CD14-positive monocyte (primary cell): ENCODE measurements around the gene MKRN2OS. TPM values are rescaled to one million over a fixed set of nuclear protein-coding genes. Genes with fewer than 3 reads are reported as not detected.
A peak's percentile ranks its signal among the peaks of the same experiment; 100 is the strongest.

Experiments
- DNase-seq, 3 donors: peaks; one replicate each; pipeline ENCODE4 v3.0.0-alpha.2; 2011 to 2022
- H2AFZ ChIP-seq: 2 replicates; pipeline ENCODE4 v1.6.0; 2012; ENCODE audit warnings: mild to moderate bottlenecking, low read depth, low read length, inconsistent platforms; ENCODE audit not compliant: insufficient read depth, poor library complexity, severe bottlenecking
- H3K27ac ChIP-seq, 2 donors: 1 replicate in 1 of 2; 2 replicates in 1 of 2; pipeline ENCODE4 v1.5.1; 2012 to 2013; ENCODE audit warnings: low read length in 2 of 2, control low read depth in 1 of 2, inconsistent platforms in 1 of 2, low read depth in 1 of 2, mild to moderate bottlenecking in 1 of 2
- H3K27me3 ChIP-seq, 2 donors: one replicate each; pipeline versions ENCODE4 v1.6.0 to v1.6.1; 2011 to 2013; ENCODE audit warnings: low read length in 2 of 2; ENCODE audit not compliant: control insufficient read depth in 2 of 2, insufficient read depth in 2 of 2
- H3K36me3 ChIP-seq, 2 donors: replicated peaks in 1 of 2; 1 replicate in 1 of 2; 2 replicates in 1 of 2; pipeline versions ENCODE4 v1.5.1 to v1.6.1; 2012 to 2013; ENCODE audit warnings: low read length in 2 of 2, control low read depth in 1 of 2, inconsistent platforms in 1 of 2, mild to moderate bottlenecking in 1 of 2; ENCODE audit not compliant: insufficient read depth in 2 of 2, control insufficient read depth in 1 of 2
- H3K4me1 ChIP-seq, 2 donors: 1 replicate in 1 of 2; 2 replicates in 1 of 2; pipeline versions ENCODE4 v1.5.1 to v1.6.1; 2012 to 2013; ENCODE audit warnings: low read length in 2 of 2, control low read depth in 1 of 2, inconsistent platforms in 1 of 2, mild to moderate bottlenecking in 1 of 2, moderate library complexity in 1 of 2; ENCODE audit not compliant: insufficient read depth in 2 of 2, control insufficient read depth in 1 of 2
- H3K4me2 ChIP-seq: replicated peaks from 2 replicates; pipeline ENCODE3; 2012; ENCODE audit warnings: low read length, moderate library complexity, mild to moderate bottlenecking; ENCODE audit not compliant: poor library complexity, severe bottlenecking; ENCODE audit errors: extremely low read depth
- H3K4me3 ChIP-seq, 3 experiments: fragments of 200-600 bp in 1 of 3; sonication (generic) in 1 of 3; replicated peaks in 1 of 3; 1 replicate in 2 of 3; 2 replicates in 1 of 3; pipeline ENCODE4 v1.5.1; 2011 to 2013; ENCODE audit warnings: low read length in 3 of 3, mild to moderate bottlenecking in 3 of 3, control low read depth in 2 of 3, low read depth in 2 of 3, inconsistent platforms in 1 of 3, moderate library complexity in 1 of 3
- H3K79me2 ChIP-seq: 2 replicates; pipeline ENCODE4 v1.6.0; 2012; ENCODE audit warnings: mild to moderate bottlenecking, control low read depth, inconsistent platforms, low read length, moderate library complexity; ENCODE audit not compliant: insufficient read depth
- H3K9ac ChIP-seq: 2 replicates; pipeline ENCODE4 v1.6.0; 2017; ENCODE audit warnings: low read length, mild to moderate bottlenecking; ENCODE audit not compliant: insufficient read depth, poor library complexity, severe bottlenecking
- H3K9me3 ChIP-seq, 2 donors: replicated peaks in 1 of 2; 1 replicate in 1 of 2; 2 replicates in 1 of 2; pipeline versions ENCODE4 v1.5.1 to v1.6.1; 2012 to 2013; ENCODE audit warnings: low read length in 2 of 2, control low read depth in 1 of 2; ENCODE audit not compliant: control insufficient read depth in 1 of 2, insufficient read depth in 1 of 2
- H4K20me1 ChIP-seq: 2 replicates; pipeline ENCODE4 v1.6.0; 2012; ENCODE audit warnings: mild to moderate bottlenecking, low read length, control low read depth, moderate library complexity; ENCODE audit not compliant: insufficient read depth
- H3K27ac Mint-ChIP-seq, 7 donors: one replicate each; pipeline ENCODE4 v1.8.0; 2020; ENCODE audit warnings: mild to moderate bottlenecking in 7 of 7, mixed read lengths in 7 of 7, moderate library complexity in 6 of 7, inconsistent platforms in 2 of 7
- H3K27me3 Mint-ChIP-seq, 3 donors: one replicate each; pipeline ENCODE4 v1.8.0; 2021 to 2022; ENCODE audit warnings: low read depth in 3 of 3, mild to moderate bottlenecking in 3 of 3, mixed read lengths in 3 of 3, moderate library complexity in 3 of 3, inconsistent platforms in 1 of 3
- H3K36me3 Mint-ChIP-seq, 2 donors: one replicate each; pipeline ENCODE4 v1.8.0; 2020; ENCODE audit warnings: mixed read lengths in 2 of 2, inconsistent platforms in 1 of 2, mild to moderate bottlenecking in 1 of 2
- H3K4me1 Mint-ChIP-seq: one replicate; pipeline ENCODE4 v1.8.0; 2020; ENCODE audit warnings: mild to moderate bottlenecking, mixed read lengths
- H3K4me3 Mint-ChIP-seq, 2 donors: one replicate each; pipeline ENCODE4 v1.8.0; 2020; ENCODE audit warnings: mild to moderate bottlenecking in 2 of 2, mixed read lengths in 2 of 2, moderate library complexity in 1 of 2
- H3K9me3 Mint-ChIP-seq, 7 donors: one replicate each; pipeline ENCODE4 v1.8.0; 2020 to 2022; ENCODE audit warnings: mixed read lengths in 7 of 7, mild to moderate bottlenecking in 6 of 7, moderate library complexity in 6 of 7, inconsistent platforms in 2 of 7
- CTCF ChIP-seq: fragments of 200-600 bp; IDR thresholded peaks from one replicate; pipeline ENCODE4 v1.8.0; 2022; ENCODE audit warnings: antibody characterized with exemption, mild to moderate bottlenecking
- WGBS: methylation state at CpG from one replicate; pipeline ENCODE4 v1.1.5; 2013; ENCODE audit warnings: missing lambda C conversion rate; ENCODE audit not compliant: insufficient coverage; 5-methylcytosine and 5-hydroxymethylcytosine counted together
- intact Hi-C, 2 donors: fragments of 100-400 bp; cut with micrococcal nuclease; formaldehyde crosslinking; loops; one replicate each; pipeline versions ENCODE4 v1.15.0 to v1.15.1; 2023
- polyA plus RNA-seq, 3 donors: library from polyadenylated mRNA; depleted of rRNA in 1 of 3; unstranded in 2 of 3; stranded (reverse) in 1 of 3; fragments of 300-500 nt in 2 of 3; fragments of >200 nt in 1 of 3; fragmentation: Illumina TruSeq in 2 of 3; gene quantifications; 1 replicate in 2 of 3; 2 replicates in 1 of 3; pipeline ENCODE4 v1.2.3, GENCODE V29; 2012 to 2021

Gene MKRN2OS
- polyA plus RNA-seq, 3 donors: not detected

DNA sequence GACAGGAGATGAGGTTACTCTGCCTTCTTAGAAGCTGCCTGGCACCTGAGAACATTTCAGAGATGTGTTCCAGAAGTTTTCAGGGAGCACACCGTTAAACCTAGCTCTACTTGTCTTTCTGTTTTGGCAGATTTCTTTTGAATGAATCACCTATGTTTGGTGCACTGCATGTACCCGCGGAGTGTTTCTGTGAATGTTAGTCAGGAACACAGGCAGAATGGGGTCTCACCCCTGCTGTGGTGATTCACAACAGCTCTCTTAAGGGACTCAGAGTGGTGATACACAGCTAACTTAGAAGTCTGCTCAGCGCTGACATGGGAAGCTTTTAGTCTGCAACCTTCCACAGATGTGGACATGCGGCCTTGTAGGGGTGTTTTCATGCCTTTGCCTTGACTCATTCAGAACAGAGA is 37.0 kb downstream of the MKRN2OS start:
- Histone ChIP-seq H3K79me2 (no peaks in the 10 kb centered on the region), H3K27me3 (no peaks in the 10 kb centered on the region), H3K9me3 (no peaks in the 10 kb centered on the region), H3K9ac (no peak overlapping the region), H3K4me2 (no peak overlapping the region), H3K4me3 (no peak overlapping the region), H3K4me1 (peaks cover 7 to 8% of the 10 kb centered on the region in 2 donors), H3K27ac (no peak overlapping the region), H4K20me1 (no peaks in the 10 kb centered on the region), H2AFZ (no peak overlapping the region), H3K36me3 (peaks cover 3 to 53% of the 10 kb centered on the region in 2 donors)
- peaks cover 7% of the 10 kb centered on the region for H3K4me1 Mint-ChIP-seq
- H3K36me3 Mint-ChIP-seq: peaks cover 45 to 48% of the 10 kb centered on the region in 2 donors
- WGBS: 96% methylated on average over 3 of the region's 5 CpGs
- DNase-seq: no peak
- no peaks in the 10 kb centered on the region for H3K27me3 Mint-ChIP-seq
- H3K27ac Mint-ChIP-seq: peak overlapping the region in 1 of 7 donors; percentile 10
- TF ChIP-seq CTCF: no peak
- H3K9me3 Mint-ChIP-seq: no peaks in the 10 kb centered on the region
- H3K4me3 Mint-ChIP-seq: no peak overlapping the region
- intact Hi-C loops: no loop called here

- 93% methylated on average over 7 of the region's 8 CpGs for WGBS
- Histone ChIP-seq H3K9ac (no peak overlapping the region), H3K9me3 (no peaks in the 10 kb centered on the region), H3K79me2 (no peaks in the 10 kb centered on the region), H3K4me3 (no peak overlapping the region), H4K20me1 (no peaks in the 10 kb centered on the region), H3K4me2 (no peak overlapping the region), H3K27ac (no peak overlapping the region), H3K4me1 (peaks cover 9 to 10% of the 10 kb centered on the region in 2 donors), H3K27me3 (no peaks in the 10 kb centered on the region), H2AFZ (no peak overlapping the region), H3K36me3 (peaks cover 3 to 49% of the 10 kb centered on the region in 2 donors)
- intact Hi-C loops: no loop called here
- no peaks in the 10 kb centered on the region for H3K9me3 Mint-ChIP-seq
- TF ChIP-seq CTCF: no peak
- peaks cover 45 to 48% of the 10 kb centered on the region in 2 donors for H3K36me3 Mint-ChIP-seq
- no peak overlapping the region for H3K27ac Mint-ChIP-seq
- peaks cover 10% of the 10 kb centered on the region for H3K4me1 Mint-ChIP-seq
- DNase-seq: no peak
- H3K4me3 Mint-ChIP-seq: no peak overlapping the region
- no peaks in the 10 kb centered on the region for H3K27me3 Mint-ChIP-seq
Measured at GRCh38 chr3:12507591-12508281, 37.6 kb downstream of the MKRN2OS start.
